ENCODE data around the gene MORC2.

DNA sequence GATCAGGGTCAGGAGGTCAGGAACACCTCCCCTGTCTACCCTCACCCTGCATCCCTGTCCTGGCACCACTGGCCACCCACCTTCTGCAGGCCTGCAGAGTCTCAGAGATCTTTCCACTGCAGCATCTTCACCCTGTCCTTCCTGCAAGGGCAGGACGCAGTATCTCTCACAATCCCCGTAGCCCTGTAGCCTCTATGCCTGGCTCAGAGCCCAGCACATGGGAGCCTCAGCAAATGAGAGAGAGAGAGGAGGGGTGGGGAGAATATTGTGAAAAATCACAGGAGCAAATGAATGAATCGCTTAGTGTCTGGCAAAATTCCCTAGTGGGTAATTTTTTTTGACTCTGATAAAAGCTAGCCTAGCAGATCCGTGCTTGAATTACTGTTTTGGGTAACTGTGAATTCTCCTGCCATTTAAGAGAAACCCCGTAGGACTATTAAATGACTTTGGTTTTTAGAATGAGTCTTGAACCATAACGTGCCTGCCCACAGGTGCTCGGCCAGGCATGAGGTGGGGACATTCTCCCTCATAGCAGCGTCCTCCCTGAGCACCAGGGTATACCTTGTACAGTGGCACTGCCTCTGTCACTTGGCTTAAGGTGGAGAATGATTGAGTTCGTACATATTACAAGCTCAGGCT, 91.5 kb downstream of the MORC2 start:
- no peak for TF ChIP-seq CTCF (IDR thresholded peaks at IDR 0.05)
- no peak for TF ChIP-seq POLR2A (IDR thresholded peaks at IDR 0.05)

Measured in esophagus squamous epithelium (tissue), 4 donors.